HepG2 (cell line): Measurements from ENCODE around the gene PTPRD.

Source experiments
- ASH2L ChIP-seq: fragments of 300-600, 200-600 bp; sonication (generic); IDR thresholded peaks from 2 replicates; pipeline ENCODE4 v1.7.0; 2017; ENCODE audit warnings: low read depth, mild to moderate bottlenecking, moderate library complexity, mixed read lengths, low read length; ENCODE audit not compliant: insufficient read length
- CTCF ChIP-seq: sonication (generic); formaldehyde crosslinking; IDR thresholded peaks from 2 replicates; pipeline ENCODE4 v1.5.0; 2020; ENCODE audit warnings: mild to moderate bottlenecking, missing genetic modification reagents, moderate library complexity
- EZH2 ChIP-seq: conservative IDR thresholded peaks from 2 replicates; pipeline ENCODE4 v1.6.1; 2012; ENCODE audit warnings: mild to moderate bottlenecking, low read depth, low read length, moderate library complexity
- JUND ChIP-seq: sonication (generic); formaldehyde crosslinking; IDR thresholded peaks from 2 replicates; pipeline ENCODE4 v1.8.0; 2022; ENCODE audit warnings: mild to moderate bottlenecking, missing genetic modification reagents
- POLR2A ChIP-seq, 2 experiments: IDR thresholded peaks; 2 replicates each; pipeline ENCODE4 v1.6.1; 2011; ENCODE audit warnings: low read depth in 2 of 2, low read length in 2 of 2, mild to moderate bottlenecking in 1 of 2, moderate library complexity in 1 of 2; ENCODE audit not compliant: insufficient read depth in 1 of 2
- PRDM15 ChIP-seq: sonication (generic); formaldehyde crosslinking; IDR thresholded peaks from 2 replicates; pipeline ENCODE4 v1.4.0; 2020; ENCODE audit warnings: missing genetic modification reagents
- ZSCAN5A ChIP-seq: sonication (generic); formaldehyde crosslinking; IDR thresholded peaks from 2 replicates; pipeline ENCODE4 v1.8.0; 2022; ENCODE audit warnings: mild to moderate bottlenecking, missing genetic modification reagents, borderline replicate concordance

GRCh38 chr9:10661994-10662393, 49.2 kb upstream of the PTPRD start:
- TF ChIP-seq JUND (CRISPR knock-in tag) = no peak
- TF ChIP-seq ASH2L = no peak
- TF ChIP-seq ZSCAN5A (CRISPR knock-in tag) = no peak
- TF ChIP-seq PRDM15 (CRISPR knock-in tag) = no peak
- no peak for TF ChIP-seq EZH2
- TF ChIP-seq POLR2A (IDR thresholded peaks at IDR 0.05; ENCODE audit: insufficient read depth in 1 of 2, low read depth in 2 of 2, low read length in 2 of 2) = no peak
- TF ChIP-seq CTCF (CRISPR knock-in tag) = no peak
